HG03460 (cell line): ENCODE results near the gene GOLGA6L10.
"Not testable (repeated sequence)": the region's sequence is repeated elsewhere in the genome, so short reads cannot be mapped to it uniquely, and the experiment has no call there.

Experiments used
- ATAC-seq: cut with Tn5 transposase; IDR thresholded peaks from one replicate; pipeline ENCODE4 v1.9.1; 2021; ENCODE audit not compliant: unreplicated experiment

GOLGA6L10 gene

DNA sequence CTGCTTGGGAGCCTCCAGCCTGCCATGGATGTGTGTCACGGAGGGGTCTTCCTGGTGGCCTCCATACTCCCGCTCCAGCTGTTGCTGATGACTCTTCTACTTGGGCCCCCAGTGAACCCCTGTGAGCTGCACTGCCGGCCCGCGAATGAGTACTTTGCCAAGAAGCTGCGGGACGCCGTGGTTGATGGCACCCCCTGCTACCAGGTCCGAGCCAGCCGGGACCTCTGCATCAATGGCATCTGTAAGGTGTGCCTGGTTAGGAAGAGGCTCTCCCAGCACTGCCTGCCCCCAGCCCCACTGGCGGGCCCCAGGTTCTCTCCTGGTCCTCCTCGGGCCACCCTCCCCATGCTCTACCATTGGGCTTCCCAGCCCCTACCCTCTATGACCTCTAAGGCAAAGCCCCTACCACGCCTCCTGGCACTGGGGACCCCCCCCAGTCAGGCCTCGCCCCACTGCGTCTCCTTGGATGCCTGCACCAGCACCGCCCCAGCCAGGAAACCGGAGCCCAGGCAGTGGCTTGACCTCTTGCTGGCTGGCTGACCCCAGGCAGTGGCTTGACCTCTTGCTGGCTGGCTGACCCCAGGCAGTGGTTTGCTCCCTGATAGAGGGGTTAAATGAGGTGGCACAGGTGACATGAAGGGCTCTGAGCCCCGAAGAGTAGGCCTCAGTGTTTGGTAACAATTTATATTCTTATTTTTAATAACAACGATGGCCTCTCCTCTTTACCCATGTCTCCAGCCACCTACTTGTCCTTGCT is 29.6 kb downstream of the GOLGA6L10 start:
- ATAC-seq, result not testable (repeated sequence)

- ATAC-seq, result not testable (repeated sequence)
Observed at GRCh38 chr15:82318281-82318680, 31.0 kb downstream of the GOLGA6L10 start.

- not testable (repeated sequence) for ATAC-seq
Observed at GRCh38 chr15:82317516-82317915, 31.8 kb downstream of the GOLGA6L10 start.

DNA sequence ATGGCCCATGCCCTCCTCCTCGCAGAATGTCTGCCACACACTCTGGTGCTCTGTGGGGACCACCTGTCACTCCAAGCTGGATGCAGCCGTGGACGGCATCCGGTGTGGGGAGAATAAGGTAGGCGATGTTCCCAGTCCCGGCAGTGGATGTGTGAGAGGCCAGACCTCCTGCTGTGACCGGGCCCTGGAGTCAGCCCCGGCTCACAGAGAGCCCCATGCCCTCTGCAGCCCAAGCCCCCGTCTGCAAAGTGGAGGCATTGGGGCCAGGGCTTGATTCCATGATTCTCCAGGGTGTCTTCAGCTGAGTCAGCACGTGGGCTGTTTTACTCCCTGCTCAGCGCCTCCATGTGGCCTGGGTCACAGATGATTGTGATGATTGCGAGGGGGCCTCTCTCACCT is 32.2 kb downstream of the GOLGA6L10 start:
- ATAC-seq, result no peak

DNA sequence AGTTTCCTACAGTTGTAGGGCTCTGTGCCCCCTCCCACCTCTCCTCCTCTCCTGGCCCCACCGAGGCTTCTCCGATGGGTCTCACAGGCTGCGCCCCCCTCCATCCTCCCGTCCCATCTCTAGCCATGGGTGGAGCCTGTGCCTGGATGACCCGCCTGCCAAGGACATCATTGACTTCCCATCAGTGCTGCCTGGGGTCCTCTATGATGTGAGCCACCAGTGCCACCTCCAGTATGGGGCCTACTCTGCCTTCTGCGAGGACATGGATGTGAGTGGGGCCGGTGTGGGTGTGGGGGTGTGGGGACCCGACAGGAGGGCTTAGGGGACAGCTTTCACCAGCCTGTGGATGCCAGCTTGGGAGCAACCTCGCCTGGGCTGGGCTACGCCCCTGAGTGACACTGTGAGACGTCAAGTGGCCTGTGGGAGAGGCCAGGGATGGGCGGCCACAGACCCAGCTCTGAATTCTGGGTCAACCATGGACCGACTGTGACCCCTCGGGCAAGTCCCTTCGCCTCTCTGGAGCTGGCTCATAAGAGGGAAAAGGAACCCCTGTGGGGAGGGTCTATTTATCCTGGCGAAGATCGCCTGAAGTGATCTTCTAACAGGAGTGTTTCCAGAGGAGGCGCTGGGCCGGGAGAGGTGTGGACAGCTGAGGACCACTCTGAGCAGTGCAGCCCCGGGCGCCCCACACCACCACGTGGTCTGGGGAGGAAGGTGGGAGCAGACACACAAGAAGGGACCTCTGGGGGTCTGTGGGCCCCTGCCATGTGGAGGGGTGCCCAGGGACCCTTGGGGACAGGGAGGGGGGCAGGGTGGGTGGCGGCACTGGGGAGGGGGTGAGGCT is 32.8 kb downstream of the GOLGA6L10 start:
- ATAC-seq, result not testable (repeated sequence)

DNA sequence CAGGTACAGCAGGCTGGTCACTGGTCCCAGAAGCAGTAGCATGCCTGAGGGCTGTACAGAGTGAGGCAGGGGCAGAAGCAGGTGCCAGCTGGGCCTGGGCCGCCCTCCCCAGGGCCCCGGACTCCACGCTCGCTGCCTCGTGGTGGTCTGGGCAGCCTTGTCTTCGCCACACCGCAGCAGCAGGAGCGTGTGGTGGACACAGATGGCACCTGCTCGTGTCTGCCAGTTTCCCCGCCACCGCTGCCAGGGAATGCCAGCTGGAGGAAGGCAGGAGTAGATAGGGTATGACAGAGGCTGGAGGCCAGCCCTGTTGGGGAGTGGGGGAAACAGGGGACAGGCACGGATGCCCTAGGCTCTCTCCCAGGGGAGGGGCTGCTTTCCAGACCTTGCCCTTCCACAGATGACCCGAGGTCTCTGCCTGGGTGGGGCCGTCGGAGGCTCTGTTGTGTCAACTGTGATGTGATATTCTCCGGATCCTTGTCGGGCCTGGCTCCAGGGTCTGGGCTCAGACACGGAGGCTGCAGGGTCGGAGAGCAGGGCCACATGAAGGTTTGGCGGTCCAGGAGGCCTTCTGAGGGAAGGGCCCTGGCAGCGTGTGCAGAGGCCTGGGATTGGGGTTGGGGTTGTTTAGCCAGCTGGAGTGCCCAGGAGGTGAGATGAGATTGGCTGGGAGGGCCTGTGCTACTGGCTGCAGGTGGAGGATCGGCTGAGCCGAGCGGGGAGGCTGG is 33.6 kb downstream of the GOLGA6L10 start:
- ATAC-seq, result no peak

DNA sequence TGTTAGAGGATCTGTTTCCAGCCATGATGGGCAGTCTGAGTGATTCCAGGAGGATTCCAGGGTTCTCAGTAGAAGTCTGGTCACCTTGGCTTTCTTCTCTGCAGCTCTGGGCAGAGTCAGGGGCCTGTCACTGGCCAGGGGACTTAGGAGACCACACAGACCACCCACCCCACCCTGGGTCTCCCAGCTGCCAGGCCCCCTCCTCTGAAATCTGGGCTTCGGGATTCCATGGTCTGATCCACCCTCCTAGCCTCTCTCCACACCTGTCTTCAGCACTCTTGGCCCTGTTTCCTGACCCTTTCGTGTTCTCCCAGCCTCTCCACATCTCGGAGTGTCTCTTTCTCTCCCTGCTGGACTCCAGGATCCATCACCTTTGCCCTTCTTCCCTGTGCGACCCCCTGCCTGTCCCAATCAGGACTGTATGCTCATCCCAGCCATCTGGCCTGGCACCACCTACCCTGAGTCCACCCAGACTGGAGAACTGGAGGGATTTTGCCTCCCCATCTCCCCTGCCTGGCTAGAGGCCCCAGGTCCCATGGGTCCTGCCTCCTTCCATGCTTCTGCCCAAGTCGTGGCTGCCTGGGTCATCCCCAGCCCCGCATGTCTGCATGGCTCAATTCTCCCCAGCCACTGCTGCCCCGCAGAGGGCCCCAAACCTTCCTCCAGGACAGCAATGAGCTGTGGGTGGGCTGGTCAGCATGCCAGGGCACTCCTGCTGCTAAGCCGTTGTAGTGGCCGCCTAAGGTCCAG is 34.3 kb downstream of the GOLGA6L10 start:
- no peak for ATAC-seq

- ATAC-seq, result not testable (repeated sequence)
Observed at GRCh38 chr15:82313951-82314768, 35.1 kb downstream of the GOLGA6L10 start.

GRCh38 chr15:82313446-82313845 is 35.8 kb downstream of the GOLGA6L10 start:
- no peak for ATAC-seq

GRCh38 chr15:82312586-82313349 is 36.5 kb downstream of the GOLGA6L10 start:
- no peak for ATAC-seq

DNA sequence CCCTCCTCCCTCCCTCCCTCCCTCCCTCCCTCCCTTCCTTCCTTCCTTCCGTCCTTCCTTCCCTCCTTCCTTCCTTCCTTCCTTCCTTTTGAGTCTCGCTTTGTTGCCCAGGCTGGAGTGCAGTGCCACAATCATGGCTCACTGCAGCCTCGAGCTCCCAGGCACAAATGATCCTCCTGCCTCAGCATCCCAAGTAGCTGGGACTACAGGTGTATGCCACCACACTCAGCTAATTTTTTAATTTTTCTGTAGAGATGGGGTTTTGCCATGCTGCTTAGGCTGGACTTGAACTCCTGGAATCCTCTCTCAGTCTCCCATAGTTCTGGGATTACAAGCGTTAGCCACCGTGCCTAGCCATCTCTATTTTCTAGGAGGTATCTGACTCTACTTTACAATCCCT is 38.0 kb downstream of the GOLGA6L10 start:
- ATAC-seq, result not testable (repeated sequence)

DNA sequence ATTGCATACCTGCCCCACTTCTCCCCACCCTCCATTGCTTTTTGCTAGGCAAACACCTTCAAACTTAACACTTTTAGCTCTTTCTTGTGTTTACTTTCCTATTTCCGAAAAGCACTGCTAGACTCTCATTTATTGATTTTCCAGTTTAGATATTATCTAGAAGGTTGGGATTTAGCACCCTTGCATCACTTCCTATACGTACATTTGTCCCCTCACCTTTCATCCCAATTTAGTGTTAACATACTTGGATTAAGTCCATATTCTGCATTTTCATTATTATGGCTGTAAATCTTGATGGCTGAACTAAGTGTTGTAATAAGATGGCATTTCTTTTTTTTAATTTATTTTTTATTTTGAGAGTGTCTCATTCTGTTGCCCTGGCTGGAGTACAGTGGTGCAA is 39.5 kb downstream of the GOLGA6L10 start:
- no peak for ATAC-seq

DNA sequence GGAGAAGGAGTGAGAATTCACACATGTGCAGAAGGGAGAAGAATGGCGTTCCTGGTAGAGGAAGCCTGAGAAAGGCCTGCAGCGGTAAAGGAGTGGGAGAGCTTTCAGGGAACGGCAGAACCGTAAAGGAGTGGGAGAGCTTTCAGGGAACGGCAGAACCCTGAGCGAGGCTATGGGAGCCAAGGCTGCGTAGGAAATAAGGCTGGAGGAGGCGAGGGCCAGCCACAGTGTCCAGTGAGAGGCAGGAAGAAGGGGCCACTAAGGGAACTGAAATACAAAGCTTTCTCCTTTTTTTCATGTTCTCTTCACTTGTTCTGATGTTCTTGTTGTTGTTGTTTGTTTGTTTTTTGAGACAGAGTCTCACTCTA is 41.6 kb downstream of the GOLGA6L10 start:
- ATAC-seq, result no peak

- no peak for ATAC-seq
Observed at GRCh38 chr15:82306791-82307713, 42.2 kb downstream of the GOLGA6L10 start.

- ATAC-seq, result no peak
Observed at GRCh38 chr15:82305621-82306048, 43.6 kb downstream of the GOLGA6L10 start.

GRCh38 chr15:82304778-82305090 is 44.5 kb downstream of the GOLGA6L10 start:
- no peak for ATAC-seq

GRCh38 chr15:82303956-82304777 is 45.1 kb downstream of the GOLGA6L10 start:
- ATAC-seq, result no peak
